T-helper 2 cell treated with Interferon-gamma antibody and Interleukin-4, amounts not matched to agents 5 μg/mL and 100 μg/mL, for 36 hours (primary cell): ENCODE results near the gene ARHGEF3.

Source experiments
- DNase-seq: peaks from one replicate; pipeline ENCODE4 v3.0.0; 2021; ENCODE audit warnings: low spot score
- H3K27ac Mint-ChIP-seq: one replicate; pipeline ENCODE4 v1.8.0; 2021; ENCODE audit warnings: mild to moderate bottlenecking, mixed read lengths
- H3K27me3 Mint-ChIP-seq: one replicate; pipeline ENCODE4 v1.8.0; 2021; ENCODE audit warnings: low read depth, mixed read lengths
- H3K36me3 Mint-ChIP-seq: one replicate; pipeline ENCODE4 v1.8.0; 2021; ENCODE audit warnings: low read depth, mixed read lengths
- H3K4me1 Mint-ChIP-seq: one replicate; pipeline ENCODE4 v1.8.0; 2021; ENCODE audit warnings: low read depth, mixed read lengths
- H3K4me3 Mint-ChIP-seq: one replicate; pipeline ENCODE4 v1.8.0; 2022; ENCODE audit warnings: mild to moderate bottlenecking, moderate library complexity, mixed read lengths
- H3K9me3 Mint-ChIP-seq: one replicate; pipeline ENCODE4 v1.8.0; 2021; ENCODE audit warnings: mixed read lengths

ARHGEF3 gene, protein sequence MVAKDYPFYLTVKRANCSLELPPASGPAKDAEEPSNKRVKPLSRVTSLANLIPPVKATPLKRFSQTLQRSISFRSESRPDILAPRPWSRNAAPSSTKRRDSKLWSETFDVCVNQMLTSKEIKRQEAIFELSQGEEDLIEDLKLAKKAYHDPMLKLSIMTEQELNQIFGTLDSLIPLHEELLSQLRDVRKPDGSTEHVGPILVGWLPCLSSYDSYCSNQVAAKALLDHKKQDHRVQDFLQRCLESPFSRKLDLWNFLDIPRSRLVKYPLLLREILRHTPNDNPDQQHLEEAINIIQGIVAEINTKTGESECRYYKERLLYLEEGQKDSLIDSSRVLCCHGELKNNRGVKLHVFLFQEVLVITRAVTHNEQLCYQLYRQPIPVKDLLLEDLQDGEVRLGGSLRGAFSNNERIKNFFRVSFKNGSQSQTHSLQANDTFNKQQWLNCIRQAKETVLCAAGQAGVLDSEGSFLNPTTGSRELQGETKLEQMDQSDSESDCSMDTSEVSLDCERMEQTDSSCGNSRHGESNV

DNA sequence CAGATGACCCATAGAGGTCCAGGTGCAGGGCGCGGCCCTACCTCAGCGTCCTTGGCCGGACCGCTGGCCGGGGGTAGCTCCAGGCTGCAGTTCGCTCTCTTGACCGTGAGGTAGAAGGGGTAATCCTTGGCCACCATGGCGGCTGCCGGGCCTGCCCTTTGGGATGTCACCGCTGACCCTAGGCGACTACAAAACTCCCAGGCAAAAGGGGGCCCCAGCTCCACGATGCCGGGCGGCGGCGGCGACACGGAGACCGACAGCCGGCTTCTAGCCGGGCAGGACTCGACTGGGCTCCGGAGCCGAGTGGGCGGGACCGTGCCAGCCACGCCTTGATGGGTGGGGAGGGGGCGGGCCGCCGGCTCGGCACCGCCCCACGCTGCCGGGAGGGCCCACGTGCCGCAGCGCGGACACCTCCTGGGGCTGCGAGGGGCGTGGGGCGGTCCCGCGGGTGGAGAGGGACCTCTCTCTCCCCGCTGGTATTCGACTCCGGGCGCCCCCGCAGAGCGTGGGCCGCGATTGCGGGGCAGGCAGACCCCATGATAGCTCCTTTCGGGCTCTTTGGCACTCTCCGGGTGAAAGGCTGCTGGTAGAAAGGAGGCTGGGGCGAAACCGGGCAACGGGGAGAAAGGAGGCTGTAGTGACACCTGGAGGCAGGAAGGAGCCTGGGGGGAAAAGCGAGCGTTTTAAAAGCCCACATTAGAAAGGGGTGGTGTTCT is at the start of gene ARHGEF3:
ARHGEF3 (minus strand) TSS at position 288 of the 716 bp plus-strand sequence; CDS start at position 137, 151 bp downstream.
- H3K4me1 Mint-ChIP-seq, result peaks cover 43% of the 10 kb centered on the region
- H3K27me3 Mint-ChIP-seq, result no peaks in the 10 kb centered on the region
- H3K36me3 Mint-ChIP-seq, result peaks cover 19% of the 10 kb centered on the region
- H3K9me3 Mint-ChIP-seq, result no peaks in the 10 kb centered on the region
- DNase-seq, result peak; percentile 83
- peak within 1 kb of the TSS; percentile 96 for H3K4me3 Mint-ChIP-seq
- H3K27ac Mint-ChIP-seq, result peak within 1 kb of the TSS; percentile 93

DNA sequence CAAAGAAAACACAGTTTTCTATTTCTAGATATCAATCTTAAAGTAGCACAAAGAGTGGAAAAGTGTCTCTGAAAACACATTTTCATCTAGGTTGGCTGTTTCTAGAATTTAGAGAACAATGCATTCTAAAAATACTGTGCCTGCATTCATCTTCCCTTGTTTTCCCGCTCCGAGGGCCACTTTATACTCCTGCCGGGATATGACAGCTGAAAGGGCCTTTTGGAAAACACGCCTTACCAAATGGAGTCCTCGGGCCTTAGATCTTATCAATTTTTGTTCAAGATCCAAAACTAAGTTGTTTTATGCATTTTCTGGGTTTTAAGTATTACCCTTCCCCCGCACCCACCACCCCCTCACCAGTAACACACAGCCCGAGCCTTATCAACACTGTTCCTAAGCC is 47.9 kb upstream of the ARHGEF3 start:
- peaks cover 29% of the 10 kb centered on the region for H3K4me1 Mint-ChIP-seq
- H3K27me3 Mint-ChIP-seq, result no peaks in the 10 kb centered on the region
- H3K9me3 Mint-ChIP-seq, result peaks cover 12% of the 10 kb centered on the region
- H3K4me3 Mint-ChIP-seq, result no peak overlapping the region
- H3K36me3 Mint-ChIP-seq, result peaks cover 27% of the 10 kb centered on the region
- DNase-seq, result no peak
- no peak overlapping the region for H3K27ac Mint-ChIP-seq

DNA sequence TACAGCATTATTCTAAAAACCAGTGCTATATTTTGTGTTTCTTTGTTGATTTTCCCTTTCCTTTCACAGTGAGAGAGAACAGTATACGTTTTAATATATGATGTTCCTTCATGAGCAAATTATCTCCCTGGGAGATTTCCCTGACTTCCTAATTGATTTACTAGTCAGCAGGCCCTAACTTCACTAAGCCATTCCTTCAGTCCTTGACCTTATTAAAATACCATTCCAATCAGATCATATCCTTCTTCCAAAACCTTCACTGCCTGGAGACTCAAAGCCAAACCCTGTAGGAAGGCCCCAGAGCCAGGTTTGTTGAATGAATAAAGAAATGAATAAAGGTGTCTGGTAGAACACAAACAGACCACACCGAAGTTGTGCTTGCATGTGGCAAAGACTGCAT is 43.8 kb upstream of the ARHGEF3 start:
- Mint-ChIP-seq H3K36me3 (peaks cover 14% of the 10 kb centered on the region), H3K4me3 (no peak overlapping the region), H3K27ac (no peak overlapping the region), H3K4me1 (peaks cover 8% of the 10 kb centered on the region), H3K27me3 (no peaks in the 10 kb centered on the region), H3K9me3 (peaks cover 12% of the 10 kb centered on the region)
- no peak for DNase-seq

DNA sequence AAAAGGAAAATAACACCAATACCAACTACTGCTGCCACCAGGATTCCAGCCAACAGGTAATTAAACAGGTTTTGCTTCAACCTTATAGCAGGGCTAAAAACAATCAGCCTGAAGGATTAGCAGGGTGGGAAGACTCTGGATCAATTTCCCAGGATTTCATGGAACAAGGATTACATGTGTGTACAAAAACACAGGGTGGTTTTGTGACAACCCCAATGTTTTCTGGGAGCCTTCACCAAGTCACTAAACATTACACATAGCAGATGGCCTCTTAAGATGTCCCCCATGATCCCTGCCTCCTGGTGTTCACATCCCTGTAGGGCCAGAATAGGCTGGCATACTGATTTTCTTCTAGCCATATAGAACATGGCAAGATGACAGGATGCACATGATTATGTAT is 42.8 kb upstream of the ARHGEF3 start:
- peaks cover 14% of the 10 kb centered on the region for H3K36me3 Mint-ChIP-seq
- peaks cover 12% of the 10 kb centered on the region for H3K9me3 Mint-ChIP-seq
- no peak for DNase-seq
- H3K4me3 Mint-ChIP-seq, result no peak overlapping the region
- peaks cover 8% of the 10 kb centered on the region for H3K4me1 Mint-ChIP-seq
- H3K27ac Mint-ChIP-seq, result no peak overlapping the region
- no peaks in the 10 kb centered on the region for H3K27me3 Mint-ChIP-seq

DNA sequence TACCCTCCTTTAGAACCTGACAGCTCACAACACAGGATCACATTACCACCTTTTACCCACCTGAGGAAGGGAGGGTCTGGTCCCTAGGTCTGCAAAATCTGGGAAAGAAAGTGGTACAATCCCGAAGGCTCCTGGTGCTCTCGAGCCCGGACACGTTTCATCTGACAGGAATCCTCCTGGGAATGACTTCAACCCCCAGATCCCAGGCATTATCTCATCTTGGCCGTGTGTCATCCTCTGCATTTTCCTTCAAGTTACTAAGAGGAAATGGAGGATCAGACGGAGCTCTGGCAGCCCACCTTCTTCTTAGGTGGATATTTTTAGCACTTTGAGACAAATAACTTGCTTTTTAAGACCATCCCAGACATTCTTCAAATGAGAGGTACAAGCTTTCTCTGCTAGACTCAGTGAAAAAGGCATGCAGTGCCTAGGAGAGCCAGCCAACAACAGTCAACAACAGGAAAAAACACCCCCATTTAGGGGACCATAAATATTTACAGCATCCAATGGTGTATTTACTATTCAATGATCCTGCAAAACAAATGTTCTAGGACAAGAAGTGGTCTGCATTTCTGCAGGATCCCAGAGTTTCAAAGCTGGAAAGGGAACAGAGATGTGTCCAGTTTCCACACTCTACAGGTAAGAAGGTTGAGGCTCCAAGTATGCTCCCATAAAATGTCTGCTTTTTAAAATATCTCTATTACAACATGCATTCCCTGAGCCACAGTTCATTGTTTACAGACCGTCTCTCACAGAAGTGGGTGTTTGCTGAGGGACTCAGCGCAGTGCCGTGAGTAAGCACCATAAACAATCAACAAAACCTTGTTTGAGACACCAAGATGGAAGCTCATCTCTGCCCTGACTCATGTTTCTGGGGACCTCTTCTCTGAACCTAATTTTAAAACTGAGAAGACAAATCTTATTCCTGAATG is 38.3 kb upstream of the ARHGEF3 start:
- Mint-ChIP-seq H3K36me3 (peaks cover 7% of the 10 kb centered on the region), H3K27me3 (no peaks in the 10 kb centered on the region), H3K4me1 (peaks cover 4% of the 10 kb centered on the region), H3K9me3 (no peaks in the 10 kb centered on the region), H3K4me3 (no peak overlapping the region), H3K27ac (no peak overlapping the region)
- DNase-seq, result no peak

DNA sequence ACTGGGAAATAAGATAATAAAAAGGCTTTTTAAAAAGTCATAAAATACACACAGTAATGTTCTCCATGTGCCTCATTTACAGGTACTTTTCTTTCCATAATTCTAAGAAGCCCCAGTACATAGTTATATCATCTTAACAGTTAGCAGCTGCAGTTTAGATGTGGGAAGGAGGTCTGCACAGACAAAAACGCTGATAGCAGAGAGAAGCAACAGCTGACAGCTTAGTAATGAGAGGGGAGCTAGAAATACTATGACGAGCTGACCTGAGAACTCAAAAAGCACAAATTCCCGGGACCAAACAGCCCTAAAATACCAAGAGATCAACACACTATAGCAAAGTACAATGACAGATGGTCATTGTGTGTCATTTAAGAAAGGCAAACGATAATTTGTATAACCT is 36.7 kb upstream of the ARHGEF3 start:
- no peak overlapping the region for H3K4me3 Mint-ChIP-seq
- no peak for DNase-seq
- no peaks in the 10 kb centered on the region for H3K9me3 Mint-ChIP-seq
- H3K4me1 Mint-ChIP-seq, result peaks cover 6% of the 10 kb centered on the region
- H3K27me3 Mint-ChIP-seq, result no peaks in the 10 kb centered on the region
- H3K36me3 Mint-ChIP-seq, result peaks cover 4% of the 10 kb centered on the region
- H3K27ac Mint-ChIP-seq, result no peak overlapping the region

DNA sequence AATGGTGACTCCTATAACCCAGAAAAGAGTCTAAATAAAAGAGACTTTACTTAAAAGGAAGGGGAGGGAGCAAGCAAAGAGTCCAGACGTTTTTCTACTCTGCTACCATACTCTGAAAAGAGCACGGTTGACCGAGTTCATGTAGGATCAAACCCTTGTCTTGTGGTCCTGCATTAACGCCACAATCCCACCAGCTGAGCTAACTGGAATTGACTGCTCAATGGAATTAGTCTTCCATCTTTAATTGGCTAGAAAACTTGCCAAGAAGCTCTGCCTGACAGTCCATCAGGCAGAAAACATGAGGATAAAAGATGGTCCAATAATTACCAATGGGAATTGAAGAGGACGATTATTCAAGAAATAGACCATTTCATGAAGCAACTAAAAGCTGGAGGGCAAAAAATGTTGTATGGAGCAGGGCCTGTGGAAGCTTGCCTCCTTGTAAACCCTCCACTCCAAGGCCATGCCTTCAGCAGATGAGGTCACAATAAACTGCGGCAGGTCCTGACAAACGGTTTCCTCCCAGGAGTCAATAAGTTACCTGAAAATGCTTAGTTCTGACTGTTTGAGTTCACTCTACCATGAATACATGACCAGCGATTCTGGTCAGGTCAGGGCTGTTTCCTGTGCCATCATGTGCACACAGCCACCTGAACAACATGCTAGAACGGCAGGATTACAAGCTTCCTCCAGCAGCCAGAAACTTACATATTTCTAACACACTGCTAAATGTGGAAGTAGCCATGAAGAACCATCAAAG is 35.6 kb upstream of the ARHGEF3 start:
- Mint-ChIP-seq H3K9me3 (no peaks in the 10 kb centered on the region), H3K27ac (no peak overlapping the region), H3K4me3 (no peak overlapping the region), H3K36me3 (peaks cover 4% of the 10 kb centered on the region), H3K27me3 (no peaks in the 10 kb centered on the region), H3K4me1 (peaks cover 10% of the 10 kb centered on the region)
- no peak for DNase-seq

DNA sequence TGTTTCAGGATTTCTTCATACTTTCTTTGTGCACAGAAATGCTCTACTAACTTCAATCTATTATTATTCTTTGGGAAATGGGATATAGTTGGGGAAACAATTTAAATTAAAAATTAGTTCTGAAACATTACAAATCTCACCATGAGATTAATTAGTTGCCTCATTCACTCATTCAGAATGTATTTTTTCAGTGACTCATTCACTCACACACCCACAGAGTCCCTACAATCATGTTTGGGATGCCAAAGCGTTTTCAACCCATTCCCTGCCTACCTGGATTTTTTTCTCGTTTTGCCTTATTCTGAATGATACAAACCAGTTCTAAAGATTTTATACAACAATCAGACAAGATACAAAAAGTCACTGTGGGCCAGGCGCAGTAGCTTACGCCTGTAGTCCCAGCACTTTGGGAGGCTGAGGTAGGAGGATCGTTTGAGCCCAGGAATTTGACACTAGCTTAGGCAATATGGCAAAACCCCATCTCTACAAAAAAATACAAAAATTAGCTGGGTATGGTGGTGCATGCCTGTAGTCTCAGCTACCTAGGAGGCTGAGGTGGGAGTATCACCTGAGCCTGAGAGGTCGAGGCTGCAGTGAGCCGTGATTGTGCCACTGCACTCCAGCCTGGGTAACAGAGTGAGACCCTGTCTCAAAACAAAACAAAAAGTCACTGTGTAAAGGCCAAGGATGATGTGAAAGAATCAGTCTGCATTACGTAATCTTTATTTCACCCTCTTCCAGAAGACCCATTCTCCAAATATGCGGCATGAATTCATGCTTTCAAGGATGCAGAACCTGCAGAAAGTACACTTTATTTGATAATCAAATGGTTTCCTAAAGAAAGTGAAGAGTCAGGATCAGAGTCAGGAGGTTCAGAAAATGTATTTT is 34.8 kb upstream of the ARHGEF3 start:
- H3K4me1 Mint-ChIP-seq, result peaks cover 10% of the 10 kb centered on the region
- H3K36me3 Mint-ChIP-seq, result peaks cover 4% of the 10 kb centered on the region
- no peak for DNase-seq
- no peaks in the 10 kb centered on the region for H3K27me3 Mint-ChIP-seq
- no peaks in the 10 kb centered on the region for H3K9me3 Mint-ChIP-seq
- H3K27ac Mint-ChIP-seq, result no peak overlapping the region
- H3K4me3 Mint-ChIP-seq, result no peak overlapping the region

DNA sequence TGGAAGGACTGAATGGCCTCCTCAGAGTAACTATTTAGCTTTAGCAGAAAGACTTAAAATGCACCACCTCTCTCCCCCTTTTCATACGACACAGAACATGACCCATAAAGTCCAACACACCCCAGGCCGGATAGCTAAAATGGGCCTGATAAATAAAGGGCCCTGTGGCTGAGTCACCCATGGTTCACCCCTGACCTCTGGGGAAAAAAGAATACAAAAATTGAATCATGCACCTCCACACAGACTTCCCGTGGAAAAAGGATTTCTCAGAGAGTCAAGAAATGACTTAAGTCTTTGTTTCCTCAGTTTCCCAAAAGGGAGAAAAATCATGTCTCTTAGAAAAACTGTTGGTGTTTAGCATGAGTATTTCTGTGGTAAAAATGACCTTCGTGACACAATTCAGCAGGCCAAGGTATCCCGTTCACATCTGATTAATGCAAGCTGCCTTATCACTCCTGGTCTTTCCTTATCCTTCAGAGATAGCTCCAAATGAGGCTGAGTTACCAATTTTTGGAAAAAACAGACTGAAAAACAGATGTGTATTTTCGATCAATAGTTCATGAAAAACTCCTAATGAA is 34.0 kb upstream of the ARHGEF3 start:
- Mint-ChIP-seq H3K4me1 (peaks cover 10% of the 10 kb centered on the region), H3K4me3 (no peak overlapping the region), H3K9me3 (no peaks in the 10 kb centered on the region), H3K36me3 (peaks cover 3% of the 10 kb centered on the region), H3K27me3 (no peaks in the 10 kb centered on the region), H3K27ac (no peak overlapping the region)
- no peak for DNase-seq

DNA sequence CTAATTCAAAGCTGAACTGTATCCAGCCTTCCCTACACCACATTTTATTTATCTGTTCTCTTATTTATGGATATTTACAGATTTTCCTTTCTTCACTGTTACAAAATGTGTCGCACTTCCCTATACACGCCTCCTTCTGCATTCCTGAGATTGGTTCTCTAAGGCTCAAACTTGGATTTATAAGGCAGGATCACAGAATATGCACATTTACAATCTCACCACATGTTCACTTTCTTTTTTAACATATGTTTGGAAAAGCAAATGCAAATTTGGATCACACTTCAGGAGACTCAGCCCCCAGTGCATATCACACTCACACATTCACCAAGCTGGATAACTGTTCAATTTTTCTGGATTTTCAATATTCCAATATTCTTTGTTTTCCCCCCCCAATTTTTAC is 31.8 kb upstream of the ARHGEF3 start:
- no peaks in the 10 kb centered on the region for H3K9me3 Mint-ChIP-seq
- H3K27ac Mint-ChIP-seq, result no peak overlapping the region
- H3K36me3 Mint-ChIP-seq, result peaks cover 3% of the 10 kb centered on the region
- no peaks in the 10 kb centered on the region for H3K27me3 Mint-ChIP-seq
- DNase-seq, result no peak
- peaks cover 8% of the 10 kb centered on the region for H3K4me1 Mint-ChIP-seq
- no peak overlapping the region for H3K4me3 Mint-ChIP-seq

DNA sequence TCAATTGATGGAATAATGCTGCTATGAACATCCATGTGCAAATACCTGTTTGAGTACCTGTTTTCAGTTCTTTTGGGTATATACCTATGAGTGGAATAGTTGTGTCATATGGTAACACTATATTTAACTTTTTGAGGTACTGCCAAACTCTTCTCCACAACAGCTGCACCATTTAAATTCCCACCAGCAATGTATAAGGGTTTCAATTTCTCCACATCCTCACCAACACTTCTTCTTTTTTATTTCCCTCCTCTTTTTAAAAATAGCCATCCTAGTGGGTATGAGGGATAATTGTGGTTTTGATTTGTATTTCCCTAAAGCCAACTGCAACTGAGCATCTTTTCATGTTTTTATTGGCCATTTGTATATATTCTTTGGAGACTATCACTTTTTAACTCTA is 31.3 kb upstream of the ARHGEF3 start:
- H3K9me3 Mint-ChIP-seq, result no peaks in the 10 kb centered on the region
- peaks cover 3% of the 10 kb centered on the region for H3K36me3 Mint-ChIP-seq
- H3K4me3 Mint-ChIP-seq, result no peak overlapping the region
- no peak for DNase-seq
- H3K4me1 Mint-ChIP-seq, result peaks cover 6% of the 10 kb centered on the region
- H3K27ac Mint-ChIP-seq, result no peak overlapping the region
- H3K27me3 Mint-ChIP-seq, result no peaks in the 10 kb centered on the region

DNA sequence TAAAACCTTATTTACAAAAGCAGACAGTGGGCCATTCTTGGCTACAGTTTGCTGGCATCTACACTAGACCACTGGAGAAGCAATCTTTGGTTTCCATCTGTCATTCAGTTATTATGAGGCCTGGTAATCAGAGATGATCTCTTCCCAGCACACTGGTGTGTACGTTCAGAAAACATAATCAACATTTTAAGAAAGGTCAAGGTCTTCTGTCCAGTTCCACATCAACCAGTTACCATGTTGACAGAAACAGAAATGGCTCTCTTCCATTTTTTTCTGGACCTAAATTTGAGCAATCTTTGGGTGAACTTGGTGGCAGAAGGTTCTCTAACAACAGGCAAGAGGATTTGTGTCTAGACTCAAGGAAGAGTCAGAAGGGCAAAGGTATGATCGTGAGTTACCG is 29.8 kb upstream of the ARHGEF3 start:
- no peak for DNase-seq
- Mint-ChIP-seq H3K4me1 (peaks cover 12% of the 10 kb centered on the region), H3K36me3 (peaks cover 3% of the 10 kb centered on the region), H3K27me3 (no peaks in the 10 kb centered on the region), H3K4me3 (no peak overlapping the region), H3K9me3 (no peaks in the 10 kb centered on the region), H3K27ac (no peak overlapping the region)
